Measurements from ENCODE around the gene NEK7. TPM values are rescaled to one million over a fixed set of nuclear protein-coding genes. Genes with fewer than 3 reads are reported as not detected.

Gene NEK7
- total RNA-seq, 2 experiments from 2014 or later, result 14.9 to 25.6 TPM

DNA sequence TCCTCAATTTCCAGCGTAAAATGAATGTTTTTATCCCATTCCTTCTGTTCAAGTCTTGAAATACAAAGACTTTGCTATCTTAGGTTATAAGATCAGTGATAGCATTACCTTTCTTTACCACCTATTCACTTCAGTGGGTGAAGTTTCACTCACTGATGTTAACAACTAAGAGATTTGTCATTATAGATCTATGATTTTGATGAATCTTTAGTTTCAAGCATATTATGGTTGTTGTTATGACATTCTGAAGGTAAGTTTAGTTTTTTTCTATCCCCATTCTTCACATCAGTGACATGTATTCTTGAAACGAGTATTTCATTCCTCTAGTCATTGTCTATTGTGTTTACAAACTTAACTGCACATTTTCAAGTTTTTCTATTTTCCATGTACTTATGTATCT, 201.1 kb downstream of the NEK7 start:
- intact Hi-C loops (cut with micrococcal nuclease; ENCODE audit: unreplicated experiment), result loop anchor here (5.0 to 10.0 kb wide), 2 partner anchors 271 to 327 kb away; no protein-coding TSS in a partner anchor
- Histone ChIP-seq H3K4me3 (ENCODE audit: low read depth, low read length, poor library complexity, severe bottlenecking) (no peak overlapping the region), H3K4me2 (ENCODE audit: low read length) (no peak overlapping the region), H3K4me1 (ENCODE audit: insufficient read depth, low read length, poor library complexity, severe bottlenecking) (no peaks in the 10 kb centered on the region), H4K20me1 (ENCODE audit: insufficient read depth, low read length) (no peaks in the 10 kb centered on the region), H3K36me3 (ENCODE audit: insufficient read depth, low read length) (no peaks in the 10 kb centered on the region), H3K27ac (ENCODE audit: low read depth, low read length, poor library complexity, severe bottlenecking) (no peak overlapping the region), H3K9me2 (ENCODE audit: insufficient read depth, low read length) (no peaks in the 10 kb centered on the region), H2AFZ (ENCODE audit: low read length) (no peak overlapping the region), H3K9me3 (ENCODE audit: low read length) (no peaks in the 10 kb centered on the region), H3K79me2 (ENCODE audit: insufficient read depth, low read depth, low read length) (no peaks in the 10 kb centered on the region)
- BruUV-seq (replicated peaks), result no TSS peak
- ChIA-PET POLR2A (interaction anchor here (0.6 to 1.6 kb wide), 2 partner anchors 9 to 1154 kb away, joined by 5 read pairs; no protein-coding TSS in a partner anchor), CTCF (ENCODE audit: unreplicated experiment) (no interaction called here)
- TF ChIP-seq EZH2phosphoT487 (IDR thresholded peaks at IDR 0.05; ENCODE audit: borderline replicate concordance, low read depth, low read length), result no peak
- TF ChIP-seq, protein P1, sequence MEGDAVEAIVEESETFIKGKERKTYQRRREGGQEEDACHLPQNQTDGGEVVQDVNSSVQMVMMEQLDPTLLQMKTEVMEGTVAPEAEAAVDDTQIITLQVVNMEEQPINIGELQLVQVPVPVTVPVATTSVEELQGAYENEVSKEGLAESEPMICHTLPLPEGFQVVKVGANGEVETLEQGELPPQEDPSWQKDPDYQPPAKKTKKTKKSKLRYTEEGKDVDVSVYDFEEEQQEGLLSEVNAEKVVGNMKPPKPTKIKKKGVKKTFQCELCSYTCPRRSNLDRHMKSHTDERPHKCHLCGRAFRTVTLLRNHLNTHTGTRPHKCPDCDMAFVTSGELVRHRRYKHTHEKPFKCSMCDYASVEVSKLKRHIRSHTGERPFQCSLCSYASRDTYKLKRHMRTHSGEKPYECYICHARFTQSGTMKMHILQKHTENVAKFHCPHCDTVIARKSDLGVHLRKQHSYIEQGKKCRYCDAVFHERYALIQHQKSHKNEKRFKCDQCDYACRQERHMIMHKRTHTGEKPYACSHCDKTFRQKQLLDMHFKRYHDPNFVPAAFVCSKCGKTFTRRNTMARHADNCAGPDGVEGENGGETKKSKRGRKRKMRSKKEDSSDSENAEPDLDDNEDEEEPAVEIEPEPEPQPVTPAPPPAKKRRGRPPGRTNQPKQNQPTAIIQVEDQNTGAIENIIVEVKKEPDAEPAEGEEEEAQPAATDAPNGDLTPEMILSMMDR (conservative IDR thresholded peaks at IDR 0.05; ENCODE audit: low read length), result no peak
- no peak for DNase-seq (ENCODE audit: low spot score)

DNA sequence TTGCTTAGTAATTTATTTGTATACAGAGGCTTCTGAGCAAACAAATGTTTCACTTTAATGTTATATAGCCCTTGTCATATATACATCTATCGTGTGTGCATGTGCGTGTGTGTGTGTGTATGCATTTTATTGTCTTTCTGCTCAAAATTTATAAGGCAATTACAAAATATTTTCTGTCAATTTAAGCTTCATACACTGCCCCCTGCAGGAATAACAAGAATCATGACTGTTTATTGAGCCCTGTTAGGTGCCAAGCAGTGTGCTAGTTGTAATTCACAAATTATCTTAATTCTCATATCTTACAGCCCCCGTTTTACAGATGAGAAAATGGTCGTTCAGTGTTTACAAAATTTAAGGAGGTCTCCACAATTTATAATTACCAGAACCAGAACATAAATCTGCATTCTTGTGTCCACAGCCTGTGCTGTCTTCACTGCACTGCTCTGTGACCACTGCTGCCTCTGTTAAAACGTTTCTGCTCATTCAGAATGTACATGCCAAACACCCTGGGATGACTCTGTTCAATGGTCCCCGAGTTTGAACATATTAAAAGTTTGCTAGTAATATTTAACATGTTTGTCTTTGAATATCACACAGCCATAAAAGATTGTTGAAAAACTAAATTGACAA, 202.3 kb downstream of the NEK7 start:
- Histone ChIP-seq H2AFZ (ENCODE audit: low read length) (no peak overlapping the region), H3K4me3 (ENCODE audit: low read depth, low read length, poor library complexity, severe bottlenecking) (no peak overlapping the region), H3K36me3 (ENCODE audit: insufficient read depth, low read length) (no peaks in the 10 kb centered on the region), H3K4me1 (ENCODE audit: insufficient read depth, low read length, poor library complexity, severe bottlenecking) (no peaks in the 10 kb centered on the region), H3K9me3 (ENCODE audit: low read length) (no peaks in the 10 kb centered on the region), H3K4me2 (ENCODE audit: low read length) (no peak overlapping the region), H4K20me1 (ENCODE audit: insufficient read depth, low read length) (no peaks in the 10 kb centered on the region), H3K27ac (ENCODE audit: low read depth, low read length, poor library complexity, severe bottlenecking) (no peak overlapping the region), H3K79me2 (ENCODE audit: insufficient read depth, low read depth, low read length) (no peaks in the 10 kb centered on the region), H3K9me2 (ENCODE audit: insufficient read depth, low read length) (no peaks in the 10 kb centered on the region)
- intact Hi-C loops (cut with micrococcal nuclease; ENCODE audit: unreplicated experiment), result loop anchor here (5.0 to 10.0 kb wide), 2 partner anchors 272 to 326 kb away; no protein-coding TSS in a partner anchor
- TF ChIP-seq EZH2phosphoT487 (IDR thresholded peaks at IDR 0.05; ENCODE audit: borderline replicate concordance, low read depth, low read length), result no peak
- TF ChIP-seq, protein P1 (conservative IDR thresholded peaks at IDR 0.05; ENCODE audit: low read length), result peak; percentile 82
- CTCF ChIA-PET (ENCODE audit: unreplicated experiment), result no interaction called here
- POLR2A ChIA-PET, result interaction anchor here (1.6 kb wide), 1 partner anchor 10 kb away, joined by 5 read pairs; no protein-coding TSS in a partner anchor
- BruUV-seq (replicated peaks), result no TSS peak
- peak; percentile 25 for DNase-seq (ENCODE audit: low spot score)

DNA sequence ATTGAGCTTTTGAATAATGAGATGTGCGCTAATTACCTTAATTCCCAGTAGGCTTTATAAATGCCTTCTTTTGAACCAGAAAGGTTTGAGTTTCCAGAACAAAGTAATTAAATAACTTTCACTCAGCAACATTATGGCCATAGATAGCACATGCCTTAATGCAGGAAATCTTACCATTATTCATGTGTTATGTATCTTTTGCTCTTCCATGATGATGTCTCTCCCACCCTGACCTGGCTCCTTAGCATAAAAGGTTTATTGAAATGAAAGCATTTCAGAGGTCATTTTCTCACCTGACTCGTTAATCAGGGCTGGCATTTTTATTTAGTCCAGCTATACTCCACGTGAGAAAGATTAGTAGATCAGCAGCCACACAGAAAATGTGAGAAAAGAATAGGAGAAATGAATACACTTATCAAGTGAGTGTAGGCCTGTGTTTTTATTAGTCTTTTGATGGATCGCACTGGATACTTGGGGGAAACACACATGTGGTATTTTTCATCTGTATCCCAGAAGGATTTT, 203.5 kb downstream of the NEK7 start:
- CTCF ChIA-PET (ENCODE audit: unreplicated experiment), result no interaction called here
- Histone ChIP-seq H3K4me3 (ENCODE audit: low read depth, low read length, poor library complexity, severe bottlenecking) (no peak overlapping the region), H3K27ac (ENCODE audit: low read depth, low read length, poor library complexity, severe bottlenecking) (no peak overlapping the region), H2AFZ (ENCODE audit: low read length) (no peak overlapping the region), H4K20me1 (ENCODE audit: insufficient read depth, low read length) (no peaks in the 10 kb centered on the region), H3K36me3 (ENCODE audit: insufficient read depth, low read length) (no peaks in the 10 kb centered on the region), H3K4me2 (ENCODE audit: low read length) (no peak overlapping the region), H3K9me3 (ENCODE audit: low read length) (no peaks in the 10 kb centered on the region), H3K4me1 (ENCODE audit: insufficient read depth, low read length, poor library complexity, severe bottlenecking) (no peaks in the 10 kb centered on the region), H3K9me2 (ENCODE audit: insufficient read depth, low read length) (no peaks in the 10 kb centered on the region), H3K79me2 (ENCODE audit: insufficient read depth, low read depth, low read length) (no peaks in the 10 kb centered on the region)
- DNase-seq (ENCODE audit: low spot score), result no peak
- TF ChIP-seq EZH2phosphoT487 (IDR thresholded peaks at IDR 0.05; ENCODE audit: borderline replicate concordance, low read depth, low read length), result no peak
- TF ChIP-seq, protein P1 (conservative IDR thresholded peaks at IDR 0.05; ENCODE audit: low read length), result no peak
- POLR2A ChIA-PET, result no interaction called here
- no TSS peak for BruUV-seq (replicated peaks)
- intact Hi-C loops (cut with micrococcal nuclease; ENCODE audit: unreplicated experiment), result no loop called here

Data from OCI-LY7 (cell line).